GM18909 (cell line): ENCODE results near the gene NPTX1.

Source experiments
- ATAC-seq: cut with Tn5 transposase; IDR thresholded peaks from one replicate; pipeline ENCODE4 v1.9.1; 2021; ENCODE audit warnings: mild to moderate bottlenecking; ENCODE audit not compliant: unreplicated experiment, poor library complexity

Gene NPTX1

DNA sequence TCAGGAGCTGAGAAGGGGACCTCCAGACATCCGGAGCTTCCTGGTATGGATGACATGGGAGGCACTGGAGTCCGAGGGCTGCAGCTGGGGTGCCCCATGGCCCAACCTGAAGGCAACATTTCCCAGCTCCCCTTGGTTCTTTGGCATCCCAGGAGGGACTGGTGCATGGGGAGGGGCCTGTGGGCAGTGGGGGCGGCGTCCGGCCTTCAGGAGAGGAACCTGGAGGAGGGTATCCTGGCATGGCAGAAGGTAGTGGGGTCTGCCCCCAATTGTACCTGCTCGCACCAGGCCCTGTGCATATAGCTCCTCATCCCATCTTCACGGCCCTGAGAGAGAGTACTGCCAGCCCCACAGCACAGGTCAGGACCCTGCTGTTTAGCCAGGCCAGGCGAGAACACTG, 11.9 kb downstream of the NPTX1 start:
- no peak for ATAC-seq

DNA sequence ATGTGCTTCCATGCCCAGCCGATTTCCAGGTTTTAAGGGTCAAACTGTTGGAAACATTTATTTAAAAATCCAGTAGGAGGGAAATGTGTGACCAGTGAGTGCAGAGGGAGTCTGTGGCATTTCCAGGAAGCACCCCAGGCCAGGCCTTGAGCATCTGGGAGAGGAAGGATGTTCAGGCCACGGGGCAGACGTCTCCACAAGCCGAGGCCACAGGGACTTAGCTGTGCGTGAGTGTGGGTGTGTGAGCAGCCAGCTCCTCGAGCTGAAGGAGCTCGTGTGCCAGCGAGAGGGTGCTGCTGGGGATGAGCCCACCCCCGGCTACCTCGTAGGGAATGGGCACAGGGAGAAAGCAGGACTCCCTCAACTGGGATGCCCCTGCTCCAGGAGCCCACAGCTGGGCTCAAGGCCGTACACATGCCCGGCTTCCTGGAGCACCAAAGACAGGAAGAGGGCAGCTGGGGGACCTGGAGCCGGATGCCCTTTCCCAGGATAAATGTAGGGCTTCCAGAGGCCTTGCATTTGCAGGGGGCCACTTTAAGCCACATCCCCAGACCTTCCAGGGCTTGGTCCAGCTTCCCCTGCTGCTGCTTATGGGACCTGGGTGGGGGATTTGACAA, 12.5 kb downstream of the NPTX1 start:
- ATAC-seq = no peak

DNA sequence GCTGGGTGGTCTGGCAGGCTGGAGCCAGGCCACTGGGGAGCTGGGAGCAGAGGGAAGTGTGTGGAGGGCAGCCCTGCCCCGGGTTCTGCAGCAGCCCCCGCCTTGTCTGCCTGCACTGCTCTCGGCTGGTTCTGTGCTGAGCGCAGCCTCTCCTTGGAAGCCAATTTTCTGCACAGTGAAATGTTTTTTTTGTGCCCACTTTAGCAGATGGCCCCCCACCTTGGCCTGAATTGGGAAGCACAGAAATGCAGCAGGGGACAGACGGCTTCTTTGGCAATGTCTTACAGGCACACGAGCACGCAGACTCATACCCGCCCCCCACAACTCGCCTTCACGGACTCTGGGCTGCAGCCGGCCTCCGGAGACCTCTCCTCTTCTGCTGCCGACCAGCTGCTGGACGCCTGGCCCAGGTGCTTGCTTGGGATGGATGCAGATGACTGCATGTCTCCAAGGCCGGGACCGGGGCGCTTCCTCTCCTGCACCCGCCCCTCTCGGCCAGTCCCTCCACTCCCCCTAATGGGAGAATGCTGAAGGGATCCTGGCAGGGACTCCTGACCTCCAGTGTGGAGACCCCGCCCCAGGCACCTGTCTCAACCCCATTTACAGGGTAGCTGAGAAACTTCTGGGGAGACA, 14.8 kb downstream of the NPTX1 start:
- ATAC-seq = no peak

DNA sequence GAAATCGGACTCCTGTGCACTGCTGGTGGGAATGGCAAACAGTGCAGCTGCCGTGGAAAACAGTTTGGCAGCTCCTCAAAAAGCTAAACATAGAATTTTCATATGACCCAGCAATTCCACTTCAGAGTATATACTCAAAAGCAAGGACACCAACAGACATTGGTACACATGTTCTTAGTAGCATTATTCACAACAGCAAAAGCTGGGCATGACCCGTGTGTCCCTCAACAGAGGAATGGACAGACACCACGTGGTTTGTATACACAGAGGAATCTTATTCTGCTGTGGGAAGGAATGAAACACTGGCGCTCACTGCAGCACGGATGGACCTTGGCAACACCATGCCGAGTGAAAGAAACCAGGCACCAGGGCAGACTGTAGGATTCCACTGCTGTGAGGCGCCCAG, 16.0 kb downstream of the NPTX1 start:
- ATAC-seq = no peak

DNA sequence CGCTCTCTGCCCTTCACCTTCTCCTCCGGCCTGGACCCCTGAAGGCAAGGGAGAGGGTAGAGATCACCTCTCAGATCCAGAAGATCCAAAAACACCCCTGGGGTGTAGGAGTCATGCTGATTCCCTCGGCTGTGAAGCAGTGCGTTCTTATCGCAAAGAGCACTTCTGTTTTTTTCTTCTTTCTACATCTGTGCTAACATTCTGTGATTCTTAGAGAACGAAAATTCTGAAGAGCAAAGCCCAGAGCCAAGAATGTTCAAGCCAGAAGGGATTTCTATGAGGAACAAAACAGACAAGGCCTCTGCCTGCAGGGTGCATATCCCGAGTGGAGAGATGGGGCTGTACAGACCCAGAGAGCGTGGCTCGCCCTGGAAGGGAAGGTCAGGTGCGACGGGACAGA, 17.2 kb downstream of the NPTX1 start:
- no peak for ATAC-seq

- no peak for ATAC-seq
Measured at GRCh38 chr17:80458016-80458415, 18.4 kb downstream of the NPTX1 start.

- ATAC-seq = no peak
Measured at GRCh38 chr17:80457236-80457856, 19.1 kb downstream of the NPTX1 start.

- no peak for ATAC-seq
Measured at GRCh38 chr17:80456465-80457235, 19.8 kb downstream of the NPTX1 start.

DNA sequence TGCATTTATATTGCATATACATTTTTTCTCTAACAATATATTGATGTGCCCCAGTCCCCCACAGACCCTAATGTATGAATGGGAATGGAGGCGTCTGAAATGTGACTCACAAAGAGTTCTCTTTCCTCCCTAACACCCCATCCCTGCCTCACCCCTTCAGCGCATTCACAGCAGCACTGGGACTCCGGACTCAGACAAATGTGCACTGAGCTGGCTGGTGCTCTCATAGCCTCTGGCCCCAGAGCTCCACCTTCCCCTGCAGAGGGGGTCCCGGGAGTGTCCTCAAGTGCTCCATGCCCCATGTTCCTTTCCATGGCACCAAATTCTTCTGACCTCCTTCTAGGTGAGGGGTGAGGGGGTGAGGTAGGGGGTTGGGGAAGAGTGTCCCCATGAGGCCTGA, 20.6 kb downstream of the NPTX1 start:
- ATAC-seq = no peak

- ATAC-seq = no peak
Measured at GRCh38 chr17:80455336-80455710, 21.1 kb downstream of the NPTX1 start.

- peak; percentile 86 for ATAC-seq
Measured at GRCh38 chr17:80454557-80455335, 21.7 kb downstream of the NPTX1 start.

DNA sequence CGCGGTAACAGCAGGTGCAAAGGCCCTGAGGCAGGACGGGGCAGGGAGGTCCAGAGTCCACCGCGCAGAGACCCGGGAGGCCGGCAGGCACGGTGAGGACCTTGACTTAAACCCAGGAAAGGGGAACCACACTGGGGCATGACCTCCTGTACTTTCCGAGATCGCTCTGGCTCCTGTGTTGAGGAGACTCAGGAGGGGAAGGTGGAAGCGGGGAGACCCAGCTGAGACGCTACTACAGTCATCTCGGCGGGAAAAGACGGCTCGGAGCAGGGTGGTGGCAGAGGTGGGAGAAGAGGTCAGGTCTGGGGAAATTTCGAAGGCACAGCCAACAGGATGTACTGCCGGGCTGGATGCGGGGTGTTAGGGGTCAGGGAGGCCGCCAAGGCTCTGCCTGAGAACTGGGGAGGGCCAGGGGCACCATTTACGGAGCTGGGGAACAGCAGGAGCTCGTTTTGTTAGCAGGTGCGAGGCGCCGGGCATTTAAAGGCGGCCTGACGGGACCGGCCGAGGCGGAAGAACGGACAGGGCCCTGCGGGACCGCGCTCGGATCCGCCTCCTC, 22.3 kb downstream of the NPTX1 start:
- ATAC-seq = no peak

- ATAC-seq = no peak
Measured at GRCh38 chr17:80453126-80453997, 23.0 kb downstream of the NPTX1 start.

- ATAC-seq = no peak
Measured at GRCh38 chr17:80452173-80452915, 24.1 kb downstream of the NPTX1 start.

GRCh38 chr17:80451104-80451775, 25.2 kb downstream of the NPTX1 start:
- no peak for ATAC-seq

- no peak for ATAC-seq
Measured at GRCh38 chr17:80449930-80450576, 26.4 kb downstream of the NPTX1 start.

DNA sequence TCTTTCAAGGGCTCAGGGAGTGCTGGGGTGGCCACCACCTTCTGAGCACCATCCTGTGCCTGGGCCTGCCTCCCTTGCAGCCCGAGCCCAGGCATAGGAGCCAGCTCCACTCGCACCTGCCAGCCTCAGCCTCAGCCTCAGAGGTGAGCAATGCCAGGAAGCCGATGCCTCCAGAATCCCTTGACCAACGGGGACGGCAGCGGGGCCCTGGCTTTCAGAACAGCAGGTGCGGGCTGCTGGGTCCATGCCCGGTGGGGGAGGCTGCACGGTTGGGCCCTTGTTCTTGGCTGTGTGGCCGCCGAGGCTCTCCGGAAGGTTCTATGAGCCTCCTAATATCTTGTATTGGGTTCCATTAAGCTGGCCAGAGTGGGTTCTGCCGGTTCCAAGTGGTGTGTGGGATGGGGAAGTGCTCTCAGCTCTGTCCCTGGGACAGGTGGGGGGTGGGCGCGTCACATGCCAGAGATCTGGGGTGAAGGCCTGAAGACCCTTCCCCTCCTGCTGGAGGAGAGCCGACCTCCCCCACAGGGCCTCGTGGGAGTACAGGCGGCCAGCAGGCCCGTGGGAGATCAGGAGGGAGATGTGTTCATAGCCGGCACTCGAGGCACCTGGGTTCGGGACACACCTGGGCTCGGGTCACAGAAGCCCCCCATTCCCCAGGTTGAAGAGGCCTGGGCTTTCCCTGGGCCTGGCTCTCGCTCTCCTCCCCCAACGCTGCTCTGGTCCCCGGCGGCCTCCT, 27.0 kb downstream of the NPTX1 start:
- no peak for ATAC-seq
